Measurements from ENCODE around the gene CARHSP1. TPM values are rescaled to one million over a fixed set of nuclear protein-coding genes. Genes with fewer than 3 reads are reported as not detected.

Gene CARHSP1
- total and polyA plus RNA-seq, 2 of the 4 experiments (the other 2 are of a cell fraction): 121 to 138 TPM

- Histone ChIP-seq H4K8ac (ENCODE audit: low read depth in 2 of 2, low read length in 2 of 2) (no peak overlapping the region), H3K56ac (ENCODE audit: extremely low read depth, insufficient read depth, low read length) (no peak overlapping the region), H3K79me1 (ENCODE audit: low read depth in 1 of 2, low read length in 2 of 2) (peaks cover 37 to 41% of the 10 kb centered on the region in 2 experiments), H2AK5ac (ENCODE audit: low read depth, low read length) (no peak overlapping the region), H3K4me3 (ENCODE audit: insufficient read depth, low read depth, low read length) (no peak overlapping the region), H2BK5ac (ENCODE audit: low read depth, low read length, poor library complexity, severe bottlenecking) (no peak overlapping the region), H2BK120ac (ENCODE audit: low read depth, low read length) (no peak overlapping the region), H3K4me2 (ENCODE audit: low read depth, low read length) (no peak overlapping the region), H2AK9ac (replicated peaks; ENCODE audit: low read depth, low read length, poor library complexity) (no peak overlapping the region), H3K18ac (ENCODE audit: low read depth, low read length) (no peak overlapping the region), H3K9me1 (ENCODE audit: insufficient read depth, low read length) (peaks cover 4% of the 10 kb centered on the region; the same call in 1 of the 2 replicates), H3K4me1 (ENCODE audit: control insufficient read depth, insufficient read depth, low read length) (no peaks in the 10 kb centered on the region; the same call in 1 of the 2 replicates), H3K27me3 (ENCODE audit: control insufficient read depth, insufficient read depth, low read length) (no peaks in the 10 kb centered on the region), H3K14ac (replicated peaks; ENCODE audit: low read depth, low read length) (no peak overlapping the region), H4K5ac (ENCODE audit: low read depth, low read length) (no peak overlapping the region), H3K9ac (ENCODE audit: low read depth, low read length) (no peak overlapping the region), H3K36me3 (ENCODE audit: control insufficient read depth, insufficient read depth, low read length) (peaks cover 48% of the 10 kb centered on the region), H3K9me3 (ENCODE audit: control insufficient read depth, insufficient read depth, low read length) (no peaks in the 10 kb centered on the region), H3K27ac (ENCODE audit: insufficient read depth, low read length) (no peak overlapping the region), H3K4ac (ENCODE audit: low read depth, low read length) (no peak overlapping the region), H4K20me1 (ENCODE audit: insufficient read depth, low read length) (peaks cover 18% of the 10 kb centered on the region), H2BK20ac (ENCODE audit: low read depth, low read length) (no peak overlapping the region), H2AFZ (replicated peaks; ENCODE audit: low read length, poor library complexity) (no peak overlapping the region), H2BK15ac (ENCODE audit: low read depth, low read length) (no peak overlapping the region), H3K23ac (ENCODE audit: low read depth, low read length) (no peak overlapping the region), H4K91ac (ENCODE audit: insufficient read depth, low read depth, low read length) (no peak overlapping the region)
- POLR2A ChIA-PET (ENCODE audit: unreplicated experiment): interaction anchor here (0.6 kb wide), 1 partner anchor 110 kb away, joined by 6 read pairs; no protein-coding TSS in a partner anchor
- dilution Hi-C loops (cut with HindIII; ENCODE audit: low sequenced_read_pairs, unreplicated experiment) (no loop called here), in situ Hi-C loops (cut with MboI; ENCODE audit: low sequenced_read_pairs) (no loop called here), intact Hi-C loops (cut with micrococcal nuclease) (no loop called here)
- DNase-seq (no peak), ATAC-seq (ENCODE audit: low read depth) (no peak)
- TF ChIP-seq MXI1 (IDR thresholded peaks at IDR 0.05; ENCODE audit: borderline replicate concordance, low read depth, low read length) (no peak), BHLHE40 (IDR thresholded peaks at IDR 0.05; ENCODE audit: low read depth, low read length) (no peak), CHD1 (IDR thresholded peaks at IDR 0.05; ENCODE audit: low read depth, low read length) (no peak)
- CTCF ChIA-PET: no interaction called here
- no CpG with 5 or more reads among the region's 5 CpGs for WGBS, 2 experiments (ENCODE audit: extremely low coverage in 2 of 2, insufficient read length in 1 of 2)
- BruUV-seq (replicated peaks): no TSS peak
Observed at GRCh38 chr16:8916541-8917225, 47.9 kb upstream of the CARHSP1 start.
